ENCODE results near the gene ALG2. TPM values are rescaled to one million over a fixed set of nuclear protein-coding genes. Genes with fewer than 3 reads are reported as not detected.
A peak's percentile ranks its signal among the peaks of the same experiment; 100 is the strongest.
"Not testable (repeated sequence)": the region's sequence is repeated elsewhere in the genome, so short reads cannot be mapped to it uniquely, and the experiment has no call there.

Gene ALG2
- total RNA-seq, 1 experiment from 2014 or later, result 68.5 TPM

DNA sequence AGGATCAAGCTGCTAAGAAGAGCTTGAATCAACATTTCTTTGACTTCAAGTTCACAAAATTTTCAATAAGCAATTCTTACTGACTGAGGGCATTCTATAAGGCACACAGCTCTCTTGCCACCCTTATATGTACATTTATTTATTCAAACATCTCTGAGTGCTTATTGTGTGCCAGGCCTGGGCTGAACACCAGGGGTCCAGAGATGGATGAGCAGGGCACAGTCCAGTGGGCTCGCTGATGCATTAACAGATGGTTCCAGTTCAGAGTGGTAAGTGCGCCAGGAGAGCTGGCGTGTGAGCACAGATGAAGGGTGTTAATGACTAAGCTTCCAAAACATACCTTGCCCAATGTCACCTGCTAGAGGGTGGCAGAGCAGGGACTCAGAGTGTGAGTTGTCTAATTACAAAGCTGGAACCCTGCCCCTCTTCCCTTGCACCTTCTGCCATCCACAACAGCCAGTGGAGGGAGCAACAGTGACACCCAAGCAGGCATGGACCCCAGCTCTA is 24.6 kb downstream of the ALG2 start:
- no peak for DNase-seq (ENCODE audit: extremely low read depth, low read depth)

DNA sequence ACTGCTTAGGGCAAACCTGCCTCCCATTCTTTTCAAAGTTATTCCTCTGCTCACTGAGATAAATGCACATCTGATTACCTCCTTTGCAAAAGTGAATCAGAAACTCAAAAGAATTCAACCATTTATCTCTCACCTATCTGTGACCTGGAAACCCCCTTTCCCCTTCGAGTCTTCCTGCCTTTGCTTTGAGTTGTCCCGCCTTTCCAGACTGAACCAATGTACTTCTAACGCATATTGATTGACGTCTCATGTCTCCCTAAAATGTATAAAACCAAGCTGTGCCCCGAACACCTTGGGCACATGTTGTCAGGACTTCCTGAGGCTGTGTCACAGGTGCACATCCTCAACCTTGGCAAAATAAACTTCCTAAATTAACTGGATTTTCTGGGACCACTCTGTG is 25.3 kb downstream of the ALG2 start:
- not testable (repeated sequence) for DNase-seq (ENCODE audit: extremely low read depth, low read depth)

DNA sequence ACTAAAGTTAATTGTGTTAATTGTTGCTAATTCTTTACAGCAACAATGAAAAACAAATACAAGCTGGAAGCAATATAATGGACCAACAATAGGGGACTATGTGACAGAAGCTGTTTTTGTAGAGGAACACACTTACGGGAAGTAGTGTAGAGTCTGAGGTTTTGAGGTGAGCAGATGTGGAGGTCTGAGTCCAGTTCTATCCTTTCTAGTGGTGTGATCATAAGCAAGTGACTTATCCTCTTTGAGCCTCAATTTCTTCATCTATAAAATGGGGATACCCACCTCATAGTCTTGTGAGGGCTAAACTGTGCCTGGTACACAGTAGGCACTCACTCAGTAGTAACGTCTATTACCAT is 28.3 kb downstream of the ALG2 start:
- DNase-seq (ENCODE audit: extremely low read depth, low read depth), result no peak

DNA sequence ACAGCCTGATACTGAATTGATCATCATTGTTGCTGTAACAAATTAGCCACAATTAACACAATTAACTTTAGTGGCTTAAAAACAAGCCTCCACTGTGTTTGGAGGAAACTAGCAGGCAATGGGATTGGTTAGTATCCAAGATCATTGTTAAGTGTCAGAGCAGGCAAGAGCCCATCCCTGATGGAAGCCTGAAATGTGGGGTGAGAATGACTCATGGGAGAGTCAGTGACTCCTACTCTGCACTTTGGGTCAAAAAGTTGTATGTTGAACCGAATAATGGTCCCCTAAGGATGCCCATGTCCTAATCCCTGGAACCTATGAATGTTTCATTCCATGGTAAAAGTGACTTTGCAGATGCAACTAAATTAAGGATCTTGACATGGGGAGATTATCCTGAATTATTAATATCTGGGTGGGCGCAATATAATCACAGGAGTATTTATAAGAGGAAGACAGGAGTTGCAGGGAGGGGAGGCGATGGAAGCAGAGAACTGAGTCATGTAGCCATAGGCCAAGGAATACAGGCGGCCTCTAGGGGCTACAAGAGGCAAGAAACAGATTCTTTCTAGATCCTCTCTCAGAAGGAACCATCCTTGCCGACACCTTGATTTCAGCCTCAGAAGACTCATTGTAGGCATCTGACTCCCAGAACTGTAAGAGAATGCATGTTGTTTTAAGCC is 28.8 kb downstream of the ALG2 start:
- DNase-seq (ENCODE audit: extremely low read depth, low read depth), result no peak

DNA sequence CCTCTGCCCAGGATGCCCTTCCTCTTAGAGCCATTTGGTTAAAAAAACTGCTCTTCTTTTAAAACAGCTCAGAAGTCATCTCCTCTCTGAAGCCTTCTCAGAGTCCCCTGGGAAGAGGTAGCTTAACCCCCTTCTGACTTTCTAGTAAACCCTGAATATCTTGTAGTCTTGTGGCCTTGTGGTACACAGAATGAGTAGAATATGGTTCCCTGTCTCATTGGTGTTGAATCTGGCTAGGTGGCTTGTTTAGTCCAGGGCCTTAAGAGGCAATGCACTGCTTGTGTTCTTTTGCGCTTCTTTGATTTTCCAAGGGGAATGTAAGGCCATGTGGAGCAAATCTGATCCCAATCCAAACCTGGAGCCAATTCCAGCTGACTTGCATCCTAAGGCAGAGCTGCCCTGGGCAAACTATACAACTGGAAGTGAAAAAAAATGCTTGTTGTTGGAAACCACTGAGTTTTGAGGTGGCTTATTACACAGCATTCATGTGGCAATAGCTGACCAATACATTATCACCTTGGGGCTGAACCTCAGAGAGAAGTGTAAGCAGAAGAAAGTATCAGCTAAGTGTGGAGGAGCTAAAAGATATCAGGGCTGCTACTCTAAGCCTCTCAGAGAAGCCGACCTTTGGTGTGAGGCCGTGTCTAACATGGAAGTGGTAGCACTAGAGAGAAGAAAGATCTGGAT is 31.0 kb downstream of the ALG2 start:
- no peak for DNase-seq (ENCODE audit: extremely low read depth, low read depth)

DNA sequence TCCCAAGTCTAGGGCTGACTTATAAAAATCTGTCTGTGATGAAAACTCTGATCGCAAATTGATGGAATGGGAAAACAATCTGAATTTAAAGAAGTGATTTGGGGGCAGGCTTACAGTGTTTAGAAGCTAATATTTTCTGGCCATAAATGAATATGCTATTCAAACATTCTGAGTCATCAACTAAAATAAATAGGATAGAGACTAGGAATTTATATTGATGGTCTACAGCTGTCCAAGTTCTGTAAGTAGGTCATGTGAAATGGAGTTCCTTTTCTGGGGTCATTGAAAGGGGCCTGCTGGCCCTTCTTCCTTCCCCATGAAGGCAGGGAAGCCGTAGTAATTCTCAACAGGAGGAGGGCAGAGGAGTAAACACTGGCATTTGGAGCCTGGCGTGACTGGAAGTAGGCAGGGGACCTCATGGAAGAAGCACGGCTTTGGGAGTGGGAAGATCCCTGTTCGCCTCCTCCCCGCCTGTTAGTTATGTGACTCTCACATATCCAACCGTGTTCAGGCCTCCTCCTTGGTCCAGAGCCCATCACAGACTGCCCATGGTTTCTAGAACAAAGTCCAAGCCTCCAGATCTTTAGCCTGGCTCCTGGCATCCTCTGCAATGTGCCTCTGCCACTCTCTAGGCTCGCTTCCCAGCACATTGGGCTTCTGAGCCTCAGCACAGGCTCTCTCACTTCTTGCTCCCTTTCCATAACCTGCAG is 31.7 kb downstream of the ALG2 start:
- no peak for DNase-seq (ENCODE audit: extremely low read depth, low read depth)

DNA sequence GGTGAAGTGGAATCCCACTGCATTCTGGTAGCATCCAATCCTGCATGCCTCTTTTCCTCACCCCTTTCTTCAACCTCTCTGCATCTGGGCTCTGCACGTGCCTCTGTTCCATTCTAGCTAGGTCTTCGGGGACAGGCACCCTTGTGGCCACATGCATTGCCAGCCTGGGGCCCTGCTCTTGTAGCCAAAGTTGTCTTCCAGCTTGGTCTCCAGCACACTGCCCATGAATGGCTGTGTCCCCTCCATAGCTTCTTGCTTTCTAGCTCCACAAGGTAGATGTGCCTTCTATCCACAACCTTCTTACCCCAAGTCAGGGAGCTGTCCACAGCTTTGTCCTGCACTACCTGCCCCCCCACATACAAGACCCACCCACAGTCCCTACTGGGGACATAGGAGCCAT is 32.6 kb downstream of the ALG2 start:
- DNase-seq (ENCODE audit: extremely low read depth, low read depth), result no peak

DNA sequence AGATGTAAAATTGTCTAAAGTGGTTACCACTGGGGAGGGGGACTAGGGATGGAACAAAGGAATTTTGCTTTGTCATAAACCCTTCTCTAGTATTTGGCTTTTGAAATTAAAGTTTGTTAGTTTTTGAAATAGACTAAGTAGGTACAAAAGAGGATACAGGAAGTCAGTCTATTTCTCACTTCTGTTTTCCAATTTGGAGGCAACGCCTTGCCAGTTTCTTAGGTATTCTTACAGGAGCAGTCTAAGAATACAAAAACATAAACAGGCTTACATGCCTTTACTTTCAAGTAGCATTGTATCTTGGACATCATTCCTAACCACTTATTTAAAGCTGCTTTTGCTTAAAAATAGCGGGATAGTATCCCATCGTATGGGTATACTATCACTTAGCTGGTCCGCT is 34.4 kb downstream of the ALG2 start:
- DNase-seq (ENCODE audit: extremely low read depth, low read depth), result no peak

DNA sequence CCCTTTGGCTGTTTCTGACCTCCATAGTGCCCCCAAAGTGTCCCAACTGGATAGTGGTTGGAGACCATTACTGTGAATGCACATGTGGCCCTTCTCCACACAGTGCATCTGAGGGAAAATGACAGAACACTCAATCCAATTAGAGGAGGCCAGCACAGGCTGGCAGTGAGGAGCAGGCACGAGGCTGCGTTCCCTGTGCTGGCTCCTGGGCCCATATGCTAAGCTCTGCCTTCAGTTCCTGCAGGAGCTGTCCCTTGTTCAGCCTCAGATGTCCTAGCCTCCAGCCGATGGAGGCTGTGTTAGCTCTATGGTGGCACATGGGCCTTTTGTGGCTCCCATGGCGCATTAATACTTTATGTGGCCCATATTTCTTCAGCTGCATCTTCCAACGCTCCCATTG is 35.8 kb downstream of the ALG2 start:
- DNase-seq (ENCODE audit: extremely low read depth, low read depth), result no peak

DNA sequence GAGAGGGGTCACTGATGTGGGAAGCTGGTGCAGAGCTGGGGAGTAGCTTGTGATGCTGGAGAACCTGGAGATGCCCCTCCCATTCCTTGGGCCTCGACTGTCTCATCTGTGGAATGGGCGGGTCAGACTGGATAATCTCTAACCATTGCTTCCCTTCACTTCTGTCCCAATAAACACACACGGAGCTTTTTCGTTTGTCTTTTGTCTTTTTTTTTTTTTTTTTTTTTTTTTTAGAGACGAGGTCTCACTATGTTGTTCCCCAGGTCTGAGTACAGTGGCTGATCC is 36.5 kb downstream of the ALG2 start:
- no peak for DNase-seq (ENCODE audit: extremely low read depth, low read depth)

DNA sequence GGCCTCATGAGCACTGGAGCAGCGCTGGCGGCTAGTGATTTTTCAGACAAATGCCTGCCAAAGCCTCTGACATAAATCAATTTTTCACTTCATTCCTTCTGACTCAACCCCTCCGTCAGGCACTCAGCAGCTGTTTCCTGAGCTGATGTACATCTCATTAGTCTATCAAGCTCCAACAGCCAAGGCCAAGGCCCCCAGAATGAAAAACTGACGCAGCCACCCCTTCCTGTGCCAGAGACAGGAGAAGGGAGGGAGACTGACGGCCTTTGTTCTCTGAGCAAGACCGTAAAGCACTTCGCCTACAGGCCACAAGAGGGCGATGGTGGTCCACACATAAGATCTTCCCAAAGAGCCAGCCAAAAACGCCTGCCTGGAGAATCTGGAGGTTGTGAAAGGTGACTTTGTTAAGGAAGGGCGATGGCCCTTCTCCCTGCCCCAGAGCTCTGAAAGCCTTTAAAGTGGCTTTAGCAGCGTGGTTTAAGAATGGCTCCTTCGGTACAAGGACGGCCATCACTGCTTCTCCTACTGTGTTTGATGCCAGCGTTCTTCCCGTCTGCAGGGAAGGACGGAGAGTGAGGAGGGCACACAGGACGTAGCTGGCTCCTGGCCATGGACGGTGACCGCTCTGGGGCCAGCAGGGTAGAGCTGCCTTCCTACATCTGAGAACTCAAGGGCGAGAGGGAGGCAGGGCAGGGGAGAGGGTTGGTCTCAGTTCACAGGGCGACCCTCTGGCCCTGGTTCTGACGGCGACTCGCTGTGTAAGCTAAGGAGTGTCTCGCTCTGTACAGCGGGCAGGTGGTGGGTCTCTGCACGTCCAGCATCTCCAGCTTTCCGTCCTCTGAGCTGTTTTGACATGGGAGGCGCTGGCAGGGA is 37.0 kb downstream of the ALG2 start:
- peak; percentile 86 for DNase-seq (ENCODE audit: extremely low read depth, low read depth)

DNA sequence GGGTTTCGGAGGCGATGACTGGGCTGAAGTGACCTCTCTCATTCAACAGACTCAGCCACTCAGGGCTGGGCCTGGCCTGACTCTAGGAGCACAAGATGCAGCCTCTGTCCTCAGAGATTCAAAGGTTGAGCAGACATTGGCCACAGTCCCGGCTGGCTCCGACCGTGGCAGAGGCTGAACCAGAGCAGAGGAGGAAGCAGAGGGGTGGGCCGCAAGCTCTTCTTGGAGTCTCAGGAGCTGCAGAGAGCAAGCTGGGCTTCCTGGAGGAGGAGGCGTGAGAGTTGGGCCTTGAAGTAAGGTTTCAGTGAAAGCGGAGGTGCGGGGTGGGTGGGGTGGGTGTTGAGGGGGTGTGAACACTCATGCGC is 37.6 kb downstream of the ALG2 start:
- no peak for DNase-seq (ENCODE audit: extremely low read depth, low read depth)

DNA sequence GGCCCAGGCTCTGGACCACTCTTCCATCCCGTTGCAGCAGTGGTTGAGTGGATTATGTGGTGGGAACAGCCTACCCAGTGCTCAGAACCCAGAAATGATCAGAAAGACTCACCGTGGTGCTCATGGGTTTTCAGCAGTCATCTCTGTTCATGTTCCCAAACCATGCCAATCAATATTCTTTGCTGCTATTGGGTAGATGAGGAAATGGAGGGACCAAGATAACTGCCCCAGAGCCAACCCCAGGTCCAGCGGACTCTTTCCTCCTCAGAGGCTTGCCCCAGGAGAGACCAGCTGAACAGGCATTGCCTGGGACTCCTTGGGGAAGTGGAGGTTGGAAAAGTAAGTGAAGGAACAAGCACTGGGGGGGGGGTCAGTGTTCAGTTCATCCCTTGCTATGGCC is 38.1 kb downstream of the ALG2 start:
- DNase-seq (ENCODE audit: extremely low read depth, low read depth), result no peak

DNA sequence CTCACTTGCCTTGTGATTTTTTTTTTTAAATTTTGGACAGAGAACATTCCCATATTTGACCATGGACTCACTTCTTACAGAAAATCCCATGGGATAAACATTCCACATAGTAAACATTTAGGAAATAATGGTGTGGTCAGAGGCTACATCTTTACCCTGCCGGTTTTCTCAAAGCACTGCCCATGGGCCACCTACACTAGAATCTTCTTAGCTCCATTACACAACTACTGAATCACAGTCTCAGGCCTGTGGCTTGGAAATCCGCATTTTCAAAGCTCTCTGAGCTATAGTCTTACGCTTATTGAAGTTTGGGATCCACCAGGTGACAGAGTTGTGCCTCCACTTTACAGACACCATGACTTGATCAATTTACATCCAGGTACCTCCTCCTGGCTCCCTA is 39.4 kb downstream of the ALG2 start:
- no peak for DNase-seq (ENCODE audit: extremely low read depth, low read depth)

DNA sequence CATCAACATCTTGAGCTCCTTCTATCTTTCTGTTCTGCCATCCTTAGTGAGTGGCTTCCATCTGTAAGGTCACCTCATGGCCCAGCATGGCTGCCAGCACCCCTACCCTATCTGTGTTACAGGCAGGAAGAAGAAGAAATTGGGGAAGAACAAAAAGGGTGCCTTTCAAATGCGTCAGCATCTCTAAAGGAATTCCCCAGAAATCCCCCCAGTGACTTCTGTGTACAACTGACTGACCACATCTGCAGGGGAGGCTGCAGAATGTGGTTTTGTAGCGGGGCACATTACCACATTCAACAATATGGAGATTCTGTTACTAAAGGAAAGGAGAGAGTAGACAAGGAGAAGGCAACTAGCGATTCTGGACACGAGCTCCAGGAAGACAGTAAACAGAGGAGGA is 40.1 kb downstream of the ALG2 start:
- DNase-seq (ENCODE audit: extremely low read depth, low read depth), result no peak

DNA sequence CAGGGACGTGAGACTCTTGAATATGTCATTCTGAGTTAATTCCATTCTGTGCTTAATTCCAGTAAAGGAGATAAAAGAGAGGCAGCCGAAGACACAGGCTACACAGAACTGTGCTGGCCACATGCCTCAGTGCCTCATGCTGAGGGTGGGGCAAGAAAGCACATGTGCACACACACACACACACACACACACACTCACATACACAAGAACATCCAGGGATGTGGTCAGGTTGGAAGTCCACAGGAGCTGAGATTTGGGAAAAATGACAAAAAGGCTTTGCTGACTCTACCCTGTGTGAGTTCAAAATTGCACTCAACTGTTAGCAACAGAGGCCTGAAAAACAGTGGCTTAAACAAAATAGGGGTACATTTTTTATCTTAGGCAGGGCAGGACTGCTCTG is 40.5 kb downstream of the ALG2 start:
- DNase-seq (ENCODE audit: extremely low read depth, low read depth), result no peak

DNA sequence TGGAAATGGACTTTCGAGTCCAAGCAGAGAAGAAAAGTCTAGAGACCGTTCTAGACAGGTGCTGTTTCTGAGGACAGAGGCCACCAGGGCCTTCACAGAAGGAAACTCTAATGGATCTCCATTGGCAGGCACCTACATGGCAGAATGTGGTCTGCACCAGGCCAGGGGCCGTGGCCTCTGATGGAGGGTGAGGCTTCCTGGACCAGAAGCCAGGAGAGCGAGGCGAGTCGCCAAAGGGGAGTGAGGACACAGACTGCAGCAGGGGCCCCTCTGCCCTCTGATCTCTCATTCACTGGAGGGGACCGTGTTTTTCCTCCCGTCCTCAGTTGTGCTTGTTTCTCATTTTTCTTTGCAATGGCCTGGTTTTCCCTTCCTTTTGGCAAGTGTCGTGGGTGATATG is 41.1 kb downstream of the ALG2 start:
- no peak for DNase-seq (ENCODE audit: extremely low read depth, low read depth)

DNA sequence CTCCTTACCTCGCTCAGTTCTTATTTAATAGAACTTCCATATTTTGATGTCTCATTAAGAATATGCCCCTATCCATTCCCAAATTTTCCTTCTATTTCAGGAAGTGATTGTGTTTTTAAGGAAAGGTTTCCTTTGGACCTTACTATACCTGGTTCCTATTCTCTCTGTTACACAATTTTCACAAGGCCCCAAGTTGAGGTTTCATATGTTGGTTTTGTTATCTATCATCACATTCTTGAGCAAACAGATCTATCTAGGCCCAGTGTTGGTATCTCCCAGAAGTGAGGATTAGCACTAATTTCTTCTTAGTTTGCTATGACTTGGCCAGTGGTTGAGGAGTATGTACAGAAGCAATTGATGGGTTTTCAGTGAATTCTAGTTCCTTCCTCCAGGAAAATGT is 41.5 kb downstream of the ALG2 start:
- DNase-seq (ENCODE audit: extremely low read depth, low read depth), result no peak

DNA sequence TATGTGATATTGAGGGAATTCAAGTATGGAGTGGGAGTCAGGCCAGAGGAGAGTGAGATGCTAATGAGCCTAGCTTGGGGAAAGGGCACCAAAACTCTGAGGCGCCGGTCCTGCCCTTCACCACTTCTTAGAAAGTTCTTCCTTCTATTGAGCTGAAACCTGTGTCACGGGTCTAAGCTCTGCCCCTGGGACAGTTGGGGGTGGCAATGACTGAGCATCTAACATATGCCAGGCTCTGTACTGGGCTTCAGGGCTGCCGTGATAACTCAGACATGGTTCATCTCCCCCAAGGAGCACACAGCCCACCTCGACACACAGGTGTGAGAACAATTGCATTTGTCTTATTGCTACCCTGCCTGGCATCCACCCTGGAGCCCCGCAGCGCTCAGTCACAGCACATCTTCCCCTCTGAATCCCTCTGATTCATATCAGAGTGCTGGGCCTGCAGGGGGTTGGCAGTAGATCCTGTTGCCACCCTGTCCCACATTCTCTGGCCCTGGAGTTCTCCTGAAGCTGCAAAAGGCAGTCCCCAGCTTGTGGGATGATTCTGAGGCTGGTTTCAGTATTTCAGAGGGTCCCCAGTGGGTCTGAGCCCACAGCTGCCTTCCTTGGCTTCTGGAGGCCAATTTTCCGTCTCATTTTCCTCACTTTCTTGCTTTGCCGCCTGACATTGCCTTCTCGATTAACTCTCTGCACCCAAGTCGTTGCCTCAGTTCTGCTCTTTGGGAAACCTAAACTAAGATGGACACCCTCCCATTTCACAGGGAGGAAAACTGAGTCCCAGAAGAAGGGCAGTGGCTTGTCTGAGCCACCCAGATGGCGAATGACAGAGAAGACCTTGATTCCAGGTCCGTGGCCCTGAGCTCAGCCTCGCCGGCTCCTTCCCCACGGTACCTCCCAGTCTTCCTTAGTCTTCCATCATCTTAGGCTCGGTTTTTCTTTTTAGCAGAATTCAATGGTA is 42.5 kb downstream of the ALG2 start:
- DNase-seq (ENCODE audit: extremely low read depth, low read depth), result no peak

Data from NCI-H460 (cell line).